PC-9 (cell line): ENCODE results near the gene ENPP5. TPM values are rescaled to one million over a fixed set of nuclear protein-coding genes. Genes with fewer than 3 reads are reported as not detected.

Experiments
- BruUV-seq: library from RNA; stranded (reverse); fragments of 400-500 nt; replicated peaks from 2 replicates; lab custom pipeline; 2021; lab: Mats Ljungman, UMichigan
- CTCF ChIA-PET: fragments of 300-600 bp; sonication (Branson Sonifier 250); formaldehyde crosslinking; loops from one replicate; lab custom pipeline; 2022; ENCODE audit warnings: antibody characterized with exemption; lab: Charles Lee
- POLR2A ChIA-PET: fragments of 300-600 bp; sonication (Branson Sonifier 250); formaldehyde crosslinking; loops from one replicate; lab custom pipeline; 2022; ENCODE audit warnings: antibody characterized with exemption; ENCODE audit not compliant: unreplicated experiment; lab: Charles Lee
- DNase-seq, 2 experiments: peaks; one replicate each; pipeline versions ENCODE4 v3.0.0 to v3.0.0-alpha.2; 2015 to 2022; ENCODE audit warnings: mixed read lengths in 1 of 2
- H2AFZ ChIP-seq: fragments of 200-600 bp; sonication (generic); 2 replicates; pipeline ENCODE4 v1.8.1; 2017; ENCODE audit warnings: antibody characterized with exemption
- H3F3A ChIP-seq: fragments of 200-600 bp; sonication (generic); 2 replicates; pipeline ENCODE4 v1.8.1; 2017; ENCODE audit warnings: antibody characterized with exemption, mild to moderate bottlenecking, low read depth; ENCODE audit not compliant: insufficient read depth
- H3K27ac ChIP-seq: fragments of 200-600 bp; sonication (generic); 2 replicates; pipeline ENCODE4 v1.6.1; 2016; ENCODE audit warnings: mixed run types
- H3K27me3 ChIP-seq: fragments of 200-600 bp; sonication (generic); 2 replicates; pipeline ENCODE4 v1.6.1; 2016; ENCODE audit warnings: low read depth, mixed run types; ENCODE audit not compliant: insufficient read depth
- H3K36me3 ChIP-seq: fragments of 200-600 bp; sonication (generic); 2 replicates; pipeline ENCODE4 v1.6.1; 2016; ENCODE audit warnings: low read depth, mixed run types
- H3K4me1 ChIP-seq: fragments of 200-600 bp; sonication (generic); replicated peaks from 2 replicates; pipeline ENCODE4 v1.6.1; 2016; ENCODE audit warnings: mixed run types; ENCODE audit not compliant: insufficient read depth
- H3K4me2 ChIP-seq: fragments of 200-600 bp; sonication (generic); 2 replicates; pipeline ENCODE4 v1.6.1; 2017; ENCODE audit warnings: mixed run types
- H3K4me3 ChIP-seq: fragments of 200-600 bp; sonication (generic); 2 replicates; pipeline ENCODE4 v1.6.1; 2016; ENCODE audit warnings: mixed run types
- H3K79me2 ChIP-seq: fragments of 200-600 bp; sonication (generic); 2 replicates; pipeline ENCODE4 v1.6.1; 2017; ENCODE audit warnings: low read depth, mixed run types
- H3K9me2 ChIP-seq: fragments of 200-600 bp; sonication (generic); 2 replicates; pipeline ENCODE4 v1.8.1; 2017; ENCODE audit warnings: mild to moderate bottlenecking; ENCODE audit not compliant: insufficient read depth
- H3K9me3 ChIP-seq: fragments of 200-600 bp; sonication (generic); 2 replicates; pipeline ENCODE4 v1.8.1; 2016; ENCODE audit warnings: low read depth; ENCODE audit not compliant: insufficient read depth
- H4K20me1 ChIP-seq: fragments of 200-600 bp; sonication (generic); 2 replicates; pipeline ENCODE4 v1.8.1; 2017; ENCODE audit not compliant: insufficient read depth
- EZH2 ChIP-seq: fragments of 200-600 bp; sonication (generic); IDR thresholded peaks from 2 replicates; pipeline ENCODE4 v1.8.0; 2017; ENCODE audit warnings: antibody characterized with exemption, low read depth
- intact Hi-C: fragments of 100-400 bp; cut with micrococcal nuclease; formaldehyde crosslinking; loops from one replicate; pipeline ENCODE4 v1.10.0; 2022; ENCODE audit not compliant: unreplicated experiment
- total RNA-seq: library from RNA; stranded (reverse); gene quantifications from 2 replicates; pipeline ENCODE4 v1.2.3, GENCODE V29; 2021
- TF ChIP-seq, protein P1 (sequence below): fragments of 200-600 bp; sonication (generic); conservative IDR thresholded peaks from 2 replicates; pipeline ENCODE4 v1.6.1; 2017; ENCODE audit warnings: mixed run types, antibody characterized with exemption, mild to moderate bottlenecking, moderate library complexity

ENPP5 gene
- total RNA-seq, 1 experiment from 2014 or later, result 9.1 TPM

DNA sequence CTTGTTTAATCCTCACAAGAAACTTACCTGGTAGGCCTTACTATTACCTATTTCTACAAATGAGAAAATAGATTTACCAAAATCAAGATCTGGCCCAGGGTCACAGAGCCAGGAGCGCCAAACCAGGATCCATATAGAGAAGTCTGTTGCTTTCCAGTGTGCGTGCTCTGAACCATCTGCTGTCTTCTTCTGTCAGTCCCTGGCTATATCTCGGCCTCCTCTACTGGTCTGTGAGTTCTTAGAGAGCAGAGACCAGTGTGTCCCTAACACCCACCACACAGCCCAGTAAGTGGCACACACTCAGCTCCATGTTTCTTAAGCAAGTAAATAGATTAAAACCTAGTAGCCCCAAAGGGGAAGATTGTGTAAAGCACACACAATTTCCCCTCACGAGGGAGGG is 18.9 kb upstream of the ENPP5 start:
- no peaks in the 10 kb centered on the region for H4K20me1 ChIP-seq
- no peak overlapping the region for H3K4me2 ChIP-seq
- TF ChIP-seq EZH2, result no peak
- TF ChIP-seq, protein P1, sequence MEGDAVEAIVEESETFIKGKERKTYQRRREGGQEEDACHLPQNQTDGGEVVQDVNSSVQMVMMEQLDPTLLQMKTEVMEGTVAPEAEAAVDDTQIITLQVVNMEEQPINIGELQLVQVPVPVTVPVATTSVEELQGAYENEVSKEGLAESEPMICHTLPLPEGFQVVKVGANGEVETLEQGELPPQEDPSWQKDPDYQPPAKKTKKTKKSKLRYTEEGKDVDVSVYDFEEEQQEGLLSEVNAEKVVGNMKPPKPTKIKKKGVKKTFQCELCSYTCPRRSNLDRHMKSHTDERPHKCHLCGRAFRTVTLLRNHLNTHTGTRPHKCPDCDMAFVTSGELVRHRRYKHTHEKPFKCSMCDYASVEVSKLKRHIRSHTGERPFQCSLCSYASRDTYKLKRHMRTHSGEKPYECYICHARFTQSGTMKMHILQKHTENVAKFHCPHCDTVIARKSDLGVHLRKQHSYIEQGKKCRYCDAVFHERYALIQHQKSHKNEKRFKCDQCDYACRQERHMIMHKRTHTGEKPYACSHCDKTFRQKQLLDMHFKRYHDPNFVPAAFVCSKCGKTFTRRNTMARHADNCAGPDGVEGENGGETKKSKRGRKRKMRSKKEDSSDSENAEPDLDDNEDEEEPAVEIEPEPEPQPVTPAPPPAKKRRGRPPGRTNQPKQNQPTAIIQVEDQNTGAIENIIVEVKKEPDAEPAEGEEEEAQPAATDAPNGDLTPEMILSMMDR, result no peak
- no peaks in the 10 kb centered on the region for H3K9me3 ChIP-seq
- H3K4me3 ChIP-seq, result no peak overlapping the region
- POLR2A ChIA-PET, result no interaction called here
- H3K27me3 ChIP-seq, result peaks cover 11% of the 10 kb centered on the region; the same call in 1 of the 2 replicates
- H3K36me3 ChIP-seq, result no peaks in the 10 kb centered on the region
- no TSS peak for BruUV-seq
- no peak for DNase-seq
- intact Hi-C loops, result no loop called here
- H3K79me2 ChIP-seq, result no peaks in the 10 kb centered on the region
- no peak overlapping the region for H3K27ac ChIP-seq
- H3K9me2 ChIP-seq, result no peaks in the 10 kb centered on the region
- CTCF ChIA-PET, result no interaction called here
- no peak overlapping the region for H2AFZ ChIP-seq
- peaks cover 17% of the 10 kb centered on the region for H3K4me1 ChIP-seq
- H3F3A ChIP-seq, result no peaks in the 10 kb centered on the region

DNA sequence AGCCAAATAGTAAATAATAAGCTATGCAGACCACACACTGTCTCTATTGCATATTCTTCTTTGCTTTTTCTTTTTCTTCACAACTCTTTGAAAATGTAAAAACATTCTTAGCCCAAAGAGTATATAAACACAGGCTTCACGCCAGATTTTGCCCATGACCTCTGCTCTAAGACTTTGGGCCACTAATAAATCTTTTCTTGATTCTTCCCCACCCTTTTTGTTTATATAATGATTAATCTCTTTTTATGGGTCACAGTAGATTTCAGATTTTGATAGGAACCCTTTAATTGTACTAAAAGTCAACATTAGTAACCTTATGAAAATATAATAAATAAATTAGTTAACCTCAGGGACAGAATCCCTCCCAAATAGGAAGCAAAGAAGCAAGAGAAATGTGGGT is 15.8 kb upstream of the ENPP5 start:
- no peaks in the 10 kb centered on the region for H3K36me3 ChIP-seq
- no peaks in the 10 kb centered on the region for H3K79me2 ChIP-seq
- H3K27ac ChIP-seq, result no peak overlapping the region
- no peaks in the 10 kb centered on the region for H3F3A ChIP-seq
- H3K27me3 ChIP-seq, result peaks cover 11% of the 10 kb centered on the region; the same call in 1 of the 2 replicates
- no peaks in the 10 kb centered on the region for H4K20me1 ChIP-seq
- intact Hi-C loops, result no loop called here
- H3K9me3 ChIP-seq, result no peaks in the 10 kb centered on the region
- no peak overlapping the region for H2AFZ ChIP-seq
- ChIA-PET CTCF (interaction anchor here (0.5 kb wide), 1 partner anchor 96 kb away, joined by 5 read pairs; no protein-coding TSS in a partner anchor), POLR2A (interaction anchor here (0.6 kb wide), 1 partner anchor 75 kb away, joined by 6 read pairs; no protein-coding TSS in a partner anchor)
- DNase-seq, result peak in 1 of 2 experiments; percentile 38
- no peaks in the 10 kb centered on the region for H3K9me2 ChIP-seq
- no TSS peak for BruUV-seq
- peak overlapping the region; percentile 37; the same call in 1 of the 2 replicates for H3K4me2 ChIP-seq
- TF ChIP-seq EZH2, result no peak
- TF ChIP-seq, protein P1, result no peak
- H3K4me3 ChIP-seq, result no peak overlapping the region
- peaks cover 28% of the 10 kb centered on the region for H3K4me1 ChIP-seq

DNA sequence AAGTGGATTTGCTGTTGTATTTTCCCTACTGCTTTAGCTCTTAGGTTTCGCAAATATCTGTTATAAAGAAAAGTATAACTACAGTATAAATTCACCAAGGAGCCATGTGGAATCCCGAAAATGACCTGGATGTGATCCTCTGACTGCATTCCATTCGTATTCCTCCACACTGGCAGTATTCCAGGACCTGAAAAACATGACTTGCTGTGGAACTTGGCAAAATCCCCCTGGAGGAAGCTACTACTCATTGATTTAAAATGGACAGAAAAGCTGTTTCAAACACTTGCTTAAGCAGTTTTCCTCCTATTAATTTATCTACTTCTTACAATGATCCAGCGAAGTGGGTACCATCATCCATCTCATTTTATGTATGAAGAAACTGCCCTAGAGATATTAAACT is 13.3 kb upstream of the ENPP5 start:
- H3F3A ChIP-seq, result no peaks in the 10 kb centered on the region
- peak overlapping the region; percentile 17; the same call in 1 of the 2 replicates for H3K4me2 ChIP-seq
- H4K20me1 ChIP-seq, result no peaks in the 10 kb centered on the region
- intact Hi-C loops, result no loop called here
- no peaks in the 10 kb centered on the region for H3K79me2 ChIP-seq
- no TSS peak for BruUV-seq
- no peaks in the 10 kb centered on the region; the same call in 1 of the 2 replicates for H3K27me3 ChIP-seq
- ChIA-PET POLR2A (interaction anchor here (0.6 kb wide), 1 partner anchor 814 kb away, joined by 3 read pairs; no protein-coding TSS in a partner anchor), CTCF (no interaction called here)
- H3K9me3 ChIP-seq, result no peaks in the 10 kb centered on the region
- no peaks in the 10 kb centered on the region for H3K9me2 ChIP-seq
- no peak overlapping the region for H2AFZ ChIP-seq
- peak; percentile 35 to 42 for DNase-seq
- H3K4me1 ChIP-seq, result peaks cover 28% of the 10 kb centered on the region
- no peak for TF ChIP-seq EZH2
- TF ChIP-seq, protein P1, result no peak
- no peak overlapping the region for H3K27ac ChIP-seq
- no peak overlapping the region for H3K4me3 ChIP-seq
- no peaks in the 10 kb centered on the region for H3K36me3 ChIP-seq
